Central memory CD8-positive, alpha-beta T cell (primary cell): ENCODE data around the gene FAM124A.

ENCODE experiments used
- ATAC-seq: fragments of 150-1000 bp; cut with Tn5 transposase; replicated peaks from 2 replicates; pipeline ENCODE4 v1.10.0; 2022; ENCODE audit warnings: mild to moderate bottlenecking, moderate FRiP score, moderate number of reproducible peaks; ENCODE audit not compliant: poor library complexity, severe bottlenecking; ENCODE audit errors: extremely low read depth
- DNase-seq, 2 donors: peaks; one replicate each; pipeline ENCODE4 v3.0.0; 2021; ENCODE audit warnings: low spot score in 2 of 2
- H3K27ac Mint-ChIP-seq: one replicate; pipeline ENCODE4 v1.8.0; 2022; ENCODE audit warnings: low read depth, mild to moderate bottlenecking, moderate library complexity, mixed read lengths
- H3K27me3 Mint-ChIP-seq: one replicate; pipeline ENCODE4 v1.8.0; 2022; ENCODE audit warnings: mixed read lengths
- H3K36me3 Mint-ChIP-seq: one replicate; pipeline ENCODE4 v1.8.0; 2022; ENCODE audit warnings: mild to moderate bottlenecking, moderate library complexity, mixed read lengths; ENCODE audit not compliant: insufficient read depth
- H3K4me1 Mint-ChIP-seq: one replicate; pipeline ENCODE4 v1.8.0; 2022; ENCODE audit warnings: mixed read lengths
- H3K4me3 Mint-ChIP-seq: one replicate; pipeline ENCODE4 v1.8.0; 2022; ENCODE audit warnings: mild to moderate bottlenecking, moderate library complexity, mixed read lengths
- H3K9me3 Mint-ChIP-seq: one replicate; pipeline ENCODE4 v1.8.0; 2022; ENCODE audit warnings: mixed read lengths

FAM124A gene

GRCh38 chr13:51201886-51202285 is 20.3 kb upstream of the FAM124A start:
- ATAC-seq (no peak), DNase-seq (no peak)
- no peaks in the 10 kb centered on the region for H3K4me1 Mint-ChIP-seq
- no peak overlapping the region for H3K4me3 Mint-ChIP-seq
- H3K36me3 Mint-ChIP-seq = no peaks in the 10 kb centered on the region
- H3K9me3 Mint-ChIP-seq = no peaks in the 10 kb centered on the region
- H3K27me3 Mint-ChIP-seq = peaks cover 36% of the 10 kb centered on the region
- no peak overlapping the region for H3K27ac Mint-ChIP-seq

GRCh38 chr13:51202477-51203046 is 19.6 kb upstream of the FAM124A start:
- DNase-seq (no peak), ATAC-seq (no peak)
- Mint-ChIP-seq H3K4me3 (no peak overlapping the region), H3K27me3 (peaks cover 41% of the 10 kb centered on the region), H3K36me3 (no peaks in the 10 kb centered on the region), H3K27ac (no peak overlapping the region), H3K4me1 (no peaks in the 10 kb centered on the region), H3K9me3 (no peaks in the 10 kb centered on the region)

- Mint-ChIP-seq H3K27ac (no peak overlapping the region), H3K4me3 (no peak overlapping the region), H3K9me3 (no peaks in the 10 kb centered on the region), H3K4me1 (no peaks in the 10 kb centered on the region), H3K36me3 (no peaks in the 10 kb centered on the region), H3K27me3 (peaks cover 72% of the 10 kb centered on the region)
- DNase-seq (no peak), ATAC-seq (no peak)
Observed at GRCh38 chr13:51206584-51206983, 15.6 kb upstream of the FAM124A start.

- Mint-ChIP-seq H3K4me1 (no peaks in the 10 kb centered on the region), H3K9me3 (no peaks in the 10 kb centered on the region), H3K4me3 (no peak overlapping the region), H3K27me3 (peaks cover 84% of the 10 kb centered on the region), H3K27ac (no peak overlapping the region), H3K36me3 (no peaks in the 10 kb centered on the region)
- no peak for ATAC-seq
- DNase-seq = no peak
Observed at GRCh38 chr13:51207881-51208280, 14.3 kb upstream of the FAM124A start.

GRCh38 chr13:51208716-51209115 is 13.5 kb upstream of the FAM124A start:
- ATAC-seq (no peak), DNase-seq (no peak)
- Mint-ChIP-seq H3K27me3 (peaks cover 84% of the 10 kb centered on the region), H3K4me3 (no peak overlapping the region), H3K4me1 (no peaks in the 10 kb centered on the region), H3K27ac (no peak overlapping the region), H3K36me3 (no peaks in the 10 kb centered on the region), H3K9me3 (no peaks in the 10 kb centered on the region)

GRCh38 chr13:51211910-51212309 is 10.3 kb upstream of the FAM124A start:
- H3K36me3 Mint-ChIP-seq = no peaks in the 10 kb centered on the region
- no peak overlapping the region for H3K27ac Mint-ChIP-seq
- H3K27me3 Mint-ChIP-seq = peaks cover 89% of the 10 kb centered on the region
- DNase-seq (no peak), ATAC-seq (no peak)
- H3K9me3 Mint-ChIP-seq = no peaks in the 10 kb centered on the region
- no peak overlapping the region for H3K4me3 Mint-ChIP-seq
- H3K4me1 Mint-ChIP-seq = no peaks in the 10 kb centered on the region

- no peaks in the 10 kb centered on the region for H3K9me3 Mint-ChIP-seq
- no peaks in the 10 kb centered on the region for H3K4me1 Mint-ChIP-seq
- no peak for ATAC-seq
- H3K4me3 Mint-ChIP-seq = no peak overlapping the region
- peaks cover 90% of the 10 kb centered on the region for H3K27me3 Mint-ChIP-seq
- no peak overlapping the region for H3K27ac Mint-ChIP-seq
- H3K36me3 Mint-ChIP-seq = no peaks in the 10 kb centered on the region
- no peak for DNase-seq
Observed at GRCh38 chr13:51212758-51213157, 9.4 kb upstream of the FAM124A start.

GRCh38 chr13:51213173-51213728 is 8.9 kb upstream of the FAM124A start:
- Mint-ChIP-seq H3K4me1 (no peaks in the 10 kb centered on the region), H3K4me3 (no peak overlapping the region), H3K36me3 (no peaks in the 10 kb centered on the region), H3K9me3 (no peaks in the 10 kb centered on the region), H3K27me3 (peaks cover 91% of the 10 kb centered on the region), H3K27ac (no peak overlapping the region)
- no peak for DNase-seq
- ATAC-seq = no peak

DNA sequence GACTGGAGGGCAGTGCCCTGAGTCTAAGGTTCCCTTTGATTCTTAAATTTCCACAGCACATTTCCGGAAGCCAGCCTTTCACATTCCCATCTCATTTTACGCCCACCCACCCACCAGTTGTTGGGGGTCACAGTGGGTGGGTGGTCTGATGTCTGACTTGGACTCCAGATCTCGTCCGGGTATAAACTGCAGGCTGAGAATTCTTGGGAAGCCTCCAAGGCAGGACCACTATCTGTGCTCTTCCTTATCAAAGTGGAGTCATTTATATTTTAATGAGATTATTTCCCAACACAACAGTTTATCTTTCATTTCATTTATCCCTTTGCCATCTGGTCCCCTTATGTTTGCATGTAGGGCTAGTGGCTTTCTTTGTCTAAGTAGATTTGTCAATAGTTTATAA is 3.6 kb upstream of the FAM124A start:
- no peak for DNase-seq
- ATAC-seq = no peak
- H3K4me1 Mint-ChIP-seq = no peaks in the 10 kb centered on the region
- peaks cover 80% of the 10 kb centered on the region for H3K27me3 Mint-ChIP-seq
- H3K27ac Mint-ChIP-seq = no peak overlapping the region
- no peak overlapping the region for H3K4me3 Mint-ChIP-seq
- H3K36me3 Mint-ChIP-seq = no peaks in the 10 kb centered on the region
- H3K9me3 Mint-ChIP-seq = no peaks in the 10 kb centered on the region

DNA sequence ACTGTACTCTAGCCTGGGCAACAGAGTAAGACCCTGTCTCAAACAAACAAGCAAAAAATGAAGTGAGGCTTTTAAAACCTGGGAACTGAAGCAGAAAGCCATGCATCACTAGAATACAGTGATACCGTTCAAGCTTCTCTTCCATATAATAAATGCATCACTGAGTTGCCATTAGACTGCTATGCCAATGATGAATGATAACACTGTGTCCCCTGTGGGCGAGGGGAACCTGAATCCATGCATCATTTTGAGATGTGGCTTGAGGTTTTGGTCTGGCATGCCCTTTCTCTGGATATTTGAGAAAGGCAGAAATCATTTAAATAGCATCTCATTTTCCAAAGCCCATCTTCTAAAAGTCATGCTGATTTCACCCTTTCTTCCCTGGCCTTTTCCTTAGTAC is 1.5 kb upstream of the FAM124A start:
- peaks cover 79% of the 10 kb centered on the region for H3K27me3 Mint-ChIP-seq
- no peak for DNase-seq

DNA sequence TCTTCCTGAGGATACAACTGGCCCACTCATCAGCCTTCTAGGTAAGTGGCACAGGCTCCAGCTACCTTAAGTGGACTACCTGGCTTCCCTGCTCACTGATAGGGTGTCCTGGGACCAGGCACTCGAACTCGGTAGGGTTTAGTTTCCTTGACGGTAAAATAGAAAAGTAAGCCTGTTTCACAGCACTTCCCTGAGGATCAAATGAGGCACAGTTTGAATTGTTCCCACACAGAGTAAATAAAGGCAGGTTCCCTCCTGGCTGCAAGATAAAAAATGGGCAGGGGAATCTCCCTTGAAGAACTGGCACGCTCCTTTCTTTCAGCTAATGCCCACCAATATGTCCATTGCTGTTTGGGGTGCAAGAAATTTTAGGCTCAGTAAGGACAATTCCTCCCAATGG is 1.1 kb upstream of the FAM124A start:
- Mint-ChIP-seq H3K9me3 (no peaks in the 10 kb centered on the region), H3K36me3 (peaks cover 2% of the 10 kb centered on the region), H3K4me3 (peak overlapping the region; percentile 50), H3K4me1 (no peaks in the 10 kb centered on the region), H3K27ac (no peak overlapping the region), H3K27me3 (peaks cover 79% of the 10 kb centered on the region)
- DNase-seq = no peak
- no peak for ATAC-seq

More for the DNA sequence above, 1.5 kb upstream of the FAM124A start:
- H3K4me3 Mint-ChIP-seq = peak overlapping the region; percentile 50
- H3K36me3 Mint-ChIP-seq = peaks cover 2% of the 10 kb centered on the region
- no peaks in the 10 kb centered on the region for H3K4me1 Mint-ChIP-seq
- H3K9me3 Mint-ChIP-seq = no peaks in the 10 kb centered on the region
- no peak overlapping the region for H3K27ac Mint-ChIP-seq
- no peak for ATAC-seq

- ATAC-seq (no peak), DNase-seq (no peak)
- Mint-ChIP-seq H3K9me3 (no peaks in the 10 kb centered on the region), H3K4me1 (no peaks in the 10 kb centered on the region), H3K4me3 (peak overlapping the region; percentile 50), H3K27me3 (peaks cover 79% of the 10 kb centered on the region), H3K36me3 (peaks cover 2% of the 10 kb centered on the region), H3K27ac (no peak overlapping the region)
Observed at GRCh38 chr13:51221674-51222036, 543 bp upstream of the FAM124A start.

- peaks cover 75% of the 10 kb centered on the region for H3K27me3 Mint-ChIP-seq
- H3K4me1 Mint-ChIP-seq = no peaks in the 10 kb centered on the region
- peaks cover 2% of the 10 kb centered on the region for H3K36me3 Mint-ChIP-seq
- H3K4me3 Mint-ChIP-seq = peak overlapping the region; percentile 39
- H3K27ac Mint-ChIP-seq = no peak overlapping the region
- DNase-seq = no peak
- no peak for ATAC-seq
- no peaks in the 10 kb centered on the region for H3K9me3 Mint-ChIP-seq
Observed at GRCh38 chr13:51222686-51223559, 725 bp downstream of the FAM124A start.
